Suprapubic skin (tissue), 4 donors: ENCODE data around the gene KSR1.

Experiments used
- EP300 ChIP-seq: sonication (generic); formaldehyde crosslinking; IDR thresholded peaks from one replicate; pipeline ENCODE4 v1.6.1; 2017; ENCODE audit warnings: antibody characterized with exemption
- POLR2AphosphoS5 ChIP-seq, 3 donors: sonication (generic); formaldehyde crosslinking; IDR thresholded peaks; one replicate each; pipeline ENCODE4 v1.6.1; 2017; ENCODE audit warnings: antibody characterized with exemption in 3 of 3
- TF ChIP-seq, protein P1 (sequence below), 2 donors: fragments of 200-600 bp in 1 of 2; fragments of 450-650 bp in 1 of 2; sonication (generic) in 1 of 2; IDR thresholded peaks; one replicate each; pipeline ENCODE4 v1.5.1; 2016 to 2019; ENCODE audit warnings: antibody characterized with exemption in 2 of 2, mild to moderate bottlenecking in 1 of 2, moderate library complexity in 1 of 2

DNA sequence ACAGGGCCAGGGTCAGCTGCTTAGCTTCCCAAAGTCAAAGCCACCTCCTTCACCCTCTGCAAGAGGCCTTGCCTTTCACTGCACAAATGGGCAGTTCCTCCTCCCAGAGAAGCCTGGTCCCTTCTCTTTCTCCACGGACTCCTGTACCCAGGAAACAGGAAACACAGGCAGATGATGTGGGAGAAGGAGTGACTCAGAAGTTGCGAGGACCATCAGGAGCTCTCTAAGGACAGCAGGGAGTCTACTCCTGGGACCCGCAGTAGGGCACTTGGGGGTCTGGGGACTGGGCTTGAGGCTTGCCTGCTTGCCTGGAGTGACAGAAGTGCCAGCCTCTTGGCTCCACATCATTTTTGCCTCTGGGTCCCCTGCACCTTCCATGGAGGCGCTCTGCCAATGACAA, 47.4 kb upstream of the KSR1 start:
- TF ChIP-seq POLR2AphosphoS5 (IDR thresholded peaks at IDR 0.05) = no peak
- TF ChIP-seq, protein P1, sequence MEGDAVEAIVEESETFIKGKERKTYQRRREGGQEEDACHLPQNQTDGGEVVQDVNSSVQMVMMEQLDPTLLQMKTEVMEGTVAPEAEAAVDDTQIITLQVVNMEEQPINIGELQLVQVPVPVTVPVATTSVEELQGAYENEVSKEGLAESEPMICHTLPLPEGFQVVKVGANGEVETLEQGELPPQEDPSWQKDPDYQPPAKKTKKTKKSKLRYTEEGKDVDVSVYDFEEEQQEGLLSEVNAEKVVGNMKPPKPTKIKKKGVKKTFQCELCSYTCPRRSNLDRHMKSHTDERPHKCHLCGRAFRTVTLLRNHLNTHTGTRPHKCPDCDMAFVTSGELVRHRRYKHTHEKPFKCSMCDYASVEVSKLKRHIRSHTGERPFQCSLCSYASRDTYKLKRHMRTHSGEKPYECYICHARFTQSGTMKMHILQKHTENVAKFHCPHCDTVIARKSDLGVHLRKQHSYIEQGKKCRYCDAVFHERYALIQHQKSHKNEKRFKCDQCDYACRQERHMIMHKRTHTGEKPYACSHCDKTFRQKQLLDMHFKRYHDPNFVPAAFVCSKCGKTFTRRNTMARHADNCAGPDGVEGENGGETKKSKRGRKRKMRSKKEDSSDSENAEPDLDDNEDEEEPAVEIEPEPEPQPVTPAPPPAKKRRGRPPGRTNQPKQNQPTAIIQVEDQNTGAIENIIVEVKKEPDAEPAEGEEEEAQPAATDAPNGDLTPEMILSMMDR (IDR thresholded peaks at IDR 0.05) = no peak
- no peak for TF ChIP-seq EP300
